HCEC 1CT (cell line): Measurements from ENCODE around the gene STX10.
A peak's percentile ranks its signal among the peaks of the same experiment; 100 is the strongest.
"Not testable (repeated sequence)": the region's sequence is repeated elsewhere in the genome, so short reads cannot be mapped to it uniquely, and the experiment has no call there.

Experiments
- DNase-seq: peaks from one replicate; pipeline ENCODE4 v3.0.0-alpha.2; 2017

The STX10 gene

GRCh38 chr19:13164343-13165161 is 14.4 kb upstream of the STX10 start:
- peak; percentile 10 for DNase-seq

DNA sequence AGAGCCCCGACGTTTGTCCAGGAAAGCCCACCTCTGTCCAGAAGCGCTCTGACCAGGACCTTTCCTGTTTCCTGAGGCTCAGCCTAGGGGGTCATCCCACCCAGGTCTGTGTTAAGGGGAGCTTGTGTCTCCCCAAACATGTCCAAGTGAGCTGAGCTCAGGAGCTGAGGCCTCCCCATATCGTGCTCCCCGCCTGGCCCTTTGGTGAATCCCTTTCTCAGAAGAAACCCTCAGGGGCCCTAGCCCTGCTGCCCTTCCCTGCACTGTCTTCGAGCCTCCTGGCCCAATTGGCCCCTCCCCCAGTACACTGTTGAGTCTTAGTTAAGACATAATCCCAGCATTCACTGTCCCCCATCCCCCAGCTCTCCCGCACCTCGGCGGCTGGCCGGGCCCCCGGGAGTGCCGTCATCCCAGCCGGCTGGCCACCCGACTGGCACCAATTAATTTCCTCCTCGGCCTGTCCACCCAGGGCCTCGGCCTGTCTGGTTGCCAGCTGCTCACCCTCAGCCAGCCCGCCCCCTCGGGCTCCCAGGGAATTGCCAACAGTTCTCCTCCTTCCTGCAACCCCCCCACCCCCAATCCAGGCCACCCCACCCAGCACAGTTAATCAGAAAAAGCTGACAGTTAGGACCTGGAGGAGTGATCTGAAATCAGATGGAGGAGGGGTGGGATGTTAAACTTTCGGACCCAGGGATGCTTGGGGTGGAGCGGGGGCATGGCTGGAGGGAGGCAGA is 13.6 kb upstream of the STX10 start:
- peak; percentile 80 for DNase-seq

- DNase-seq, result peak; percentile 96
These were observed 12.8 kb upstream of the STX10 start for GRCh38 chr19:13162724-13163608.

GRCh38 chr19:13160557-13160956 is 10.4 kb upstream of the STX10 start:
- DNase-seq, result peak; percentile 65

GRCh38 chr19:13159713-13160112 is 9.5 kb upstream of the STX10 start:
- DNase-seq, result no peak

DNA sequence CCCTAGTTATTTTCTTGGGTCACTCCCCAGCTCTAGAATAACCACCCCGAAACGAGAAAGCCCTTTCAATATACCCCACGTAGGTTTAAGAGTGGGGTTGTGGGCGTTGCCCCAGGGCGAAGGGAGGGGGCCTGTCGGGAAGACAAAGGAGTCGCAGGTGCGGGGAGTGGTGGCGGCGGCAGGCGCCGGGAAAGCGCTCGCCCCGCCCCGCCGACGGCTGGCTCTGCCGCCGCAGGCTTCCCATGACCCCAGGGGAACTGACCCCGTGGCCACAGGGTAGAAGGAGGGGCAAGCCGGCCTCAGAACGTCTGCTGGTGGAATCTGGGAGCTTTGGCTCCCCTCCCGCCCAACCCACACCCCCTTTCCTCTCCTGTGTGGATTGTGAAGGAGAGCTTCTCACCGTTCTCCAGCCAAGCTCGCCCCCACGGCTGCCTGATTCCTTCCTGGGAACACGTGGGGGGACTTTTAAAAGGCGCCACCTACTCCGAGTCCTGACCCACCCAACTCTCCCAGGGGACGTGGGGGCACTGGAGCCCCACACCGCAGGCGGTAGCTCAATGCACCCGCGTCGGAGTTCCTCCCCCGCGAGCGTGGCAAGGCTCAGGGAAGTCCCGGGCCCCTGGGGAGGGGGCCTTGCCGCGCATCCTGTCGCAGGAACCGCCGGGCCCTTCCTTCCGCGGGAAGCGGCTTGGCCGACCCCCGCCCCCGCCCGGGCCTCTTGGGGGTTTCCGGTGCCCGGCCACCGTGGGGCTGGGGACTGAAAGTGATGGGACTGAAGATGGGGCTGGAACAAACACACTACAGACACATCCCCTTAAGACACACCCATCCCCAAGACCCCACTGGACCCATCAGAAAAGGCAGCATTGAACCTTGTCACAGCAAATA is 5.5 kb upstream of the STX10 start:
- DNase-seq, result peak; percentile 66

DNA sequence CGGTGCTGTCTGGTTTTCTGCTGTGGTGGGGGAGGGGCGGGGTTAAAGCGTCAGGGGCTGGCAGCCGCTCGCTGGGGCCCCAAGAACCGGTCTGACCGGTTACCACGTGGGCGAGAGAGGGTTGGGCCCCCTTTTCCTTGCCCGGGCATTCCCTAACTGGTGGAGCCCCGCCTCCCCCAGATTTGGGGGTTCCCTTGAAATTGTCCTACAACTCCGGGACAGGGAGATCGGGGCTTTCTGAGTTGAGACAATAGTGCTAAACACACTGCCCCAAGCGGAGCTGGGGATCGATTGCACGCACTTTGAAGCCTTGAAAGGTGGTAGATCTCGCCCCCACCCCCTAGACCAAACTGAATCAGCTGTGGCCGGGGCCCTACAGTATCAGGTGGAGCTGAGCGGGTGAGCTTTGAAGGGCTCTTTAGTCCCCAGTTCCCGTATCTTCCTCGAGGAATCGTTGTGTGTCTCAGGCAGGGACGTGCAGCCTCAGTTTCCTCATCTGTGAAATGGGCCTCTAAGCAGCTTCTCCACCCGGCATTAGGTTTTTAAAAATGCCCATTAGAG is 4.8 kb upstream of the STX10 start:
- DNase-seq, result peak; percentile 72

DNA sequence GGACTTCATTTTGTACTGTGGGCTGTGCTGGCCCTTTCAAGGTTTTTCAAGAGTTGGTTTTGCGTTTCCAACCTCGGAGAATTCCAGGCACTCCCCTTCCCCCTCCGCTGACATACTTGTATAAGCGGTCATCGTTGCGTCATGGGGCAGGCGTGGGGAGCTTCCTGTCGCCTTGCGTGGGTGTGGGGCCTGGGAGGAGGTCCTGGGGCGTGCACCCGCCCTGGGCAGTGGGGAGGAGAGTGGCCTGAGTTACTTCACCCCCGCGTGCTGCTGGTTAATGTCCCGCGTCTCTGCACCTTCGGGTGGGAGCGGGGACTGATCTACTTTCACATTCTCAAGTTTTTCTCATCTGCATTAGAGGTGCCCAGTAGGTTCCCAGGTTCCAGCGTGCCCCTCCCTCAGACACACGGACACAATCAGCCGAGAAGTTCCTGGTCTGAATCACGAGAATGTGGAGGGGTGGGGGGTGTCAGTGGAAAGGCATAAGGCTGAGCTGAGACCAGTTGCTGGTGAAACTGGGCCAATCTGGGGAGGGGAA is 4.1 kb upstream of the STX10 start:
- peak; percentile 86 for DNase-seq

GRCh38 chr19:13153569-13154240 is 3.5 kb upstream of the STX10 start:
- peak; percentile 59 for DNase-seq

GRCh38 chr19:13152974-13153568 is 2.9 kb upstream of the STX10 start:
- peak; percentile 94 for DNase-seq

- no peak for DNase-seq
These were observed 2.3 kb upstream of the STX10 start for GRCh38 chr19:13152356-13152973.

GRCh38 chr19:13151605-13152355 is 1.6 kb upstream of the STX10 start:
- DNase-seq, result peak; percentile 98

DNA sequence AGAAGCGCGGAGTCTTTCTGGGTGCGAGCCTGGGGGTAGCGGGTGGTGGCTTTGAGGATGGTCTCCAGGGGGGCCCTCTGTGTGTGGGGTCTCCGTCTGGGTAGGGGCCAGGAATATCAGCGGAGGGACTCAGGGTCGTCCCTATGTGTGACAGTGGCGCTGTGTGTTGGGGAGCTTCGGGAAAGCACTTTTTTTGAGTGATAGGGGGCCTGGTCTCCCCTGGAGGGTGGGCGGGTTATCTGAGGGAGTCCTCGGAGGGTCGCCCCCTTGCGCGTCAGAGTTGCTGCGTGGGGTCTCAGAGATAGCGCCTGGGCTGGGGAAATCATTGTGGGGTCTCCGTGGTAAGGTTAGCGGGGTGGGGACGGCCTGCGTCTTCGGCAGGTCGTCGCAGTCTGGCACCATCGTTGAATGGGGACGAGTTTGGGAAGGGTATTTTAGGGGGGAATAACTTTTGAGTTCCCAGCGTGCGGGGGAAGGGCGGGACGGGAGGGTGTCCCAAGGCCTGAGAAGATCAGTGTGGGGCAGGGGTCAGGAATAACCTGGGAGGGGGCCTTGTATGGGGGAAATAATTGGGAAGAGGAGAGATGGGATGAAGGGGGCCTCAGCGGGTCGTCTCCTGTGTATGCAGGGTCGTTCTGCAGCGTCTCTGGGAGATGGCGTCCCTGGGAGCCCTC is 893 bp upstream of the STX10 start:
- DNase-seq, result peak; percentile 1

- peak; percentile 49 for DNase-seq
These were observed 468 bp downstream of the STX10 start for GRCh38 chr19:13149628-13150186.

DNA sequence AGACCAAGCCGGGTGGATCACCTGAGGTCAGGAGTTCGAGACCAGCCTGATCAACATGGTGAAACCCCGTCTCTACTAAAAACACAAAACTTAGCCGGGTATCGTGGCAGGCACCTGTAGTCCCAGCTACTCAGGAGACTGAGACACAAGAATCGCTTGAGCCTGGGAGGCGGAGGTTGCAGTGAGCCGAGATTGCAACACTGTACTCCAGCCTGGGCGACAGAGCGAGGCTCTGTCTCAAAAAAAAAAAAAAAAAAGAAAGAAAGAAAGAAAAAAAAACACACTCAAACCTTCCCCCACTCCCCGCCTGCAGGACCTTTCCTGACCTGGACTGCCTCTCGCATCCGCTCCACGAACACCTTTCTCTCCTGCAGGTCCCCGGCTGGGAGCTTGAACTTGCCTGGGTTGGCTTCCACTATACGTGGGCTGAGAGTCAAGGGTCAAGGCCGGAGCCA is 975 bp downstream of the STX10 start:
- DNase-seq, result not testable (repeated sequence)

GRCh38 chr19:13146763-13147563 is 3.2 kb downstream of the STX10 start:
- DNase-seq, result peak; percentile 23

GRCh38 chr19:13139633-13140311 is 10.4 kb downstream of the STX10 start:
- no peak for DNase-seq
